ENCODE results near the gene ANKRD62.

The ANKRD62 gene

DNA sequence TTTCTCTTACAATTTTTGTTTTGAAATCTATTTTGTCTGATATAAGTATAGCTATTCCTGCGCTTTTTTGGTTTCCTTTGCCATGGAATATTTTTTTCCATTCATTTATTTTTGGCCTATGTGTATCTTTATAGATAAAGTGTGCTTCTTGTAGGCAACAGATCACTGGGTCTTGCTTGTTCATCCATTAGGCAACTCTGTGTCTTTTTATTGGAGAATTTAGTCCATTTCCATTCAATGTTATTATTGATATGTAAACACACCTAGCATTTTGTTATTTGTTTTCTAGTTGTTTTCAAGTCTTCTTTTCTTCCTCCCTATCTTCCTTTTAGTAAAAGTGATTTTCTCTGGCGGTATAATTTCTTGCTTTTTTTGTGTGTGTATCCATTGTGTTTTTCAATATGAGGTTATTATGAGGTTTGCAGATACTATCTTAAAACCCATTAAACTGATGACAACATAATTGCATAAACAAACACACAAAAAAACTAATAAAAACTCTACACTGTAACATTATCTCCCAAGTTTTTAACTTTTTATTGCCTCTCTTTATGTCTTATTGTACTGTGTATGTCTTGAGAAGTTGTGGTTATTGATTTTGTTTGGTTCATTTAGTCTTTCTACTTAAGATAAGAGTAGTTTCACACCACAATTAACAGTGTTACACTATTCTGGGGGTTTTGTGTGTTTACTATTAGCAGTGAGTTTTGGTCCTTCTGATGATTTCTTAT, 71.6 kb downstream of the ANKRD62 start:
- in situ Hi-C loops (cut with MboI; ENCODE audit: low sequenced_read_pairs): no loop called here

All from HL-60/S4 treated with retinoic acid at 250 ng/mL for 4 days and 3 days (cell line).